Measurements from ENCODE around the gene WFDC1.

GRCh38 chr16:84320511-84320910, 25.8 kb downstream of the WFDC1 start:
- TF ChIP-seq, protein P1, sequence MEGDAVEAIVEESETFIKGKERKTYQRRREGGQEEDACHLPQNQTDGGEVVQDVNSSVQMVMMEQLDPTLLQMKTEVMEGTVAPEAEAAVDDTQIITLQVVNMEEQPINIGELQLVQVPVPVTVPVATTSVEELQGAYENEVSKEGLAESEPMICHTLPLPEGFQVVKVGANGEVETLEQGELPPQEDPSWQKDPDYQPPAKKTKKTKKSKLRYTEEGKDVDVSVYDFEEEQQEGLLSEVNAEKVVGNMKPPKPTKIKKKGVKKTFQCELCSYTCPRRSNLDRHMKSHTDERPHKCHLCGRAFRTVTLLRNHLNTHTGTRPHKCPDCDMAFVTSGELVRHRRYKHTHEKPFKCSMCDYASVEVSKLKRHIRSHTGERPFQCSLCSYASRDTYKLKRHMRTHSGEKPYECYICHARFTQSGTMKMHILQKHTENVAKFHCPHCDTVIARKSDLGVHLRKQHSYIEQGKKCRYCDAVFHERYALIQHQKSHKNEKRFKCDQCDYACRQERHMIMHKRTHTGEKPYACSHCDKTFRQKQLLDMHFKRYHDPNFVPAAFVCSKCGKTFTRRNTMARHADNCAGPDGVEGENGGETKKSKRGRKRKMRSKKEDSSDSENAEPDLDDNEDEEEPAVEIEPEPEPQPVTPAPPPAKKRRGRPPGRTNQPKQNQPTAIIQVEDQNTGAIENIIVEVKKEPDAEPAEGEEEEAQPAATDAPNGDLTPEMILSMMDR (conservative IDR thresholded peaks at IDR 0.05; ENCODE audit: low read length), result no peak
- no peak for TF ChIP-seq EZH2phosphoT487 (IDR thresholded peaks at IDR 0.05; ENCODE audit: borderline replicate concordance, low read depth, low read length)

Data from OCI-LY7 (cell line).